VCaP (cell line): Measurements from ENCODE around the gene PKP4.

Experiments used
- H3K27ac ChIP-seq: fragments of 450-650 bp; 2 replicates; pipeline ENCODE4 v1.5.1; 2017
- TF ChIP-seq, protein P1 (sequence below): fragments of 450-650 bp; conservative IDR thresholded peaks from 2 replicates; pipeline ENCODE4 v1.5.1; 2017; ENCODE audit warnings: mild to moderate bottlenecking, moderate library complexity

Gene PKP4

DNA sequence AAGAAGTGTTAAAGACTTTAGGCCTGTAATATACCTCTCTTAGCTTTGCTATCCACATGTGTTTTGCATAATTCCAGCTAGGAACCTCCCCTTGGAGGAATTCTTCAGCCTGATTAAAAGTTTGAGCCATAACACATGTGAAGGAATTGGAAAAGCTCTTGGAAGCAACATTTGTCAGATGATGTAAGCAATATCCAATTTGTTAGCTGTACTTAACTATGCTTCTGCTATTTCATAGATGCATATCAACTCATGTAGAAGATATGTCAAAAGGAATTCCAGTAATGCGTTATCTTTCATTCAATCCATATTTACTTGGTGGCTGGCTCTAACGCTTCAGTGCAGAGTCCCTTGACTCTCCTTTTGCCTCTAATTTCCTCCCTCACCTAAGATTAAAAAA is 46.2 kb downstream of the PKP4 start:
- no peak overlapping the region for H3K27ac ChIP-seq
- TF ChIP-seq, protein P1, sequence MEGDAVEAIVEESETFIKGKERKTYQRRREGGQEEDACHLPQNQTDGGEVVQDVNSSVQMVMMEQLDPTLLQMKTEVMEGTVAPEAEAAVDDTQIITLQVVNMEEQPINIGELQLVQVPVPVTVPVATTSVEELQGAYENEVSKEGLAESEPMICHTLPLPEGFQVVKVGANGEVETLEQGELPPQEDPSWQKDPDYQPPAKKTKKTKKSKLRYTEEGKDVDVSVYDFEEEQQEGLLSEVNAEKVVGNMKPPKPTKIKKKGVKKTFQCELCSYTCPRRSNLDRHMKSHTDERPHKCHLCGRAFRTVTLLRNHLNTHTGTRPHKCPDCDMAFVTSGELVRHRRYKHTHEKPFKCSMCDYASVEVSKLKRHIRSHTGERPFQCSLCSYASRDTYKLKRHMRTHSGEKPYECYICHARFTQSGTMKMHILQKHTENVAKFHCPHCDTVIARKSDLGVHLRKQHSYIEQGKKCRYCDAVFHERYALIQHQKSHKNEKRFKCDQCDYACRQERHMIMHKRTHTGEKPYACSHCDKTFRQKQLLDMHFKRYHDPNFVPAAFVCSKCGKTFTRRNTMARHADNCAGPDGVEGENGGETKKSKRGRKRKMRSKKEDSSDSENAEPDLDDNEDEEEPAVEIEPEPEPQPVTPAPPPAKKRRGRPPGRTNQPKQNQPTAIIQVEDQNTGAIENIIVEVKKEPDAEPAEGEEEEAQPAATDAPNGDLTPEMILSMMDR, result no peak

DNA sequence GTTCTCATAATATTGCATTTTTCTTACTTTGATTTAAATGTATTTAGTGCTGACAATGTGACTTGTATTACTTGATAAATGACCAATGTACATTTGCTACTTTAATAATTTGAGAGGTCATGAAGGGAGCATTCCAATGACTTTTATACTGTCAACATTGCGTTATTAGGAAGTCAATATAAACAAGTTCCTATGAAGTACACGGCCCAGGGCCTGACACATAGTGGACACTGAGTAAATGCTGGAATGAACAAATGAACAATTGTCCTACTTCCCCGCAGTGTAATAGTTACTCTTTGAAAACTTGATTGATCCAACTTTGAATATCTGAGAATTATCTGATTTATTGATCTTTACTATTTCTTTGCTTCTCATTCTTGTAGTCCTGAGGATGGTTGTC is 47.3 kb downstream of the PKP4 start:
- TF ChIP-seq, protein P1, result no peak
- no peak overlapping the region for H3K27ac ChIP-seq

DNA sequence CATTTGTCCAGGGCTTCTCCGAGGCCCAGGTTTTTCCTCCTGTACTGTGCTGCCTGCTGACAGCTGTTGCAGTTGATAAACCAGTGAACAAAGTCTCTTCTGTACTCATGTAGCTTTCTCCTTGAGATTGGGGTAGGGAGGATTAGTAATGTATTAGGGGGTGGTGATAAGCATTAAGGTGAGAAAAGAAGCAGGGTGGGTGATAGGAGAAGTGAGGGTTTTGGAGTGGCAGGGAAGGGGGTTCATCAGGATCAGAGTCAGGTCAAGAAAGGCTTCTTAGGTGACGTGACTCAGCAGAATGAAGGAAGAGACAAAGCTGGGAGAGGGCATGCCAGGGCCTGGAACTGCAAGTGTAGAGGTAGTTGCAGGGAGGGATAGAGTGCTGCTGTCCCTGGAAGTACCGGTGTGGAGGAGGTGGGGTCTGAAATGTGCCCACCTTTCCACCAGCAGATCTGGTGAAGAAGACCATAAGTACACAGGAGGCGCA is 48.7 kb downstream of the PKP4 start:
- H3K27ac ChIP-seq, result no peak overlapping the region
- TF ChIP-seq, protein P1, result no peak

DNA sequence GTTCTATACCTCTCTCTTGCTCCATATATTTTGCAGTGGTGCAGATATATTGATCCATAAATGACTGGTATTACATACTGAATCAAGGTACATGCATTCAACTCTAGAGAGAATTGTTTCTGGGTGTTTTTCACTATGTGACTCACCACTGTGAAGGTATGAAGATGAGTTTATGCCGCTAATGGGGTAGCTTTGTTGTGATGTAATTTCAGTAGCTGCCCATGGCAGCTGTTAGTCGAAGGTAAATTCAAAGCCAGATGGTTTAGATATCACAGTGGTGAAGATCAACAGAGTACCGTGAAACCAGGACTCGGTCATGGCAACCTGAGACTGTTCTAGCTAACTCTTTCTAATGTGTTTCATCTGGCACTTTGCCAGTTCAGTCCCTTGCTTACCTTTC is 50.4 kb downstream of the PKP4 start:
- H3K27ac ChIP-seq, result no peak overlapping the region
- TF ChIP-seq, protein P1, result no peak

DNA sequence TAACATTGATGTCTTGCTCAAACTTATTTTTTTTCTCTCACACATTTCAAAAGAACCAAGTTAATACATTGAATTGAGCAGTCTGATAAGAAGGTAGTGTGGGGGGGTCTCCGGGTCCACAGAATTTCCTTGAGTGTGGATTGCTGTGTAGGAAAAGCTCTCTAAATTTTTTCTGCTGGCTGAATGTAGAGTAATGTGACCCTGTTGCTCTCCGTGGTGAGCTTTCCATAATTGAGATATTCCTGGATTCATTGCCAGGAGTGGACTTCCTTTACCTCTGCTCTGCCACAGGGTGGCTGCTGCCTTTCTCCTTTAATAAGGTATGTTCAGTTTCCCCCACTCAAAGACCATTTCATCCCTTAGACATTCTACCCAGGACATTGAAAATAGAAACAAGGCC is 50.9 kb downstream of the PKP4 start:
- TF ChIP-seq, protein P1, result no peak

DNA sequence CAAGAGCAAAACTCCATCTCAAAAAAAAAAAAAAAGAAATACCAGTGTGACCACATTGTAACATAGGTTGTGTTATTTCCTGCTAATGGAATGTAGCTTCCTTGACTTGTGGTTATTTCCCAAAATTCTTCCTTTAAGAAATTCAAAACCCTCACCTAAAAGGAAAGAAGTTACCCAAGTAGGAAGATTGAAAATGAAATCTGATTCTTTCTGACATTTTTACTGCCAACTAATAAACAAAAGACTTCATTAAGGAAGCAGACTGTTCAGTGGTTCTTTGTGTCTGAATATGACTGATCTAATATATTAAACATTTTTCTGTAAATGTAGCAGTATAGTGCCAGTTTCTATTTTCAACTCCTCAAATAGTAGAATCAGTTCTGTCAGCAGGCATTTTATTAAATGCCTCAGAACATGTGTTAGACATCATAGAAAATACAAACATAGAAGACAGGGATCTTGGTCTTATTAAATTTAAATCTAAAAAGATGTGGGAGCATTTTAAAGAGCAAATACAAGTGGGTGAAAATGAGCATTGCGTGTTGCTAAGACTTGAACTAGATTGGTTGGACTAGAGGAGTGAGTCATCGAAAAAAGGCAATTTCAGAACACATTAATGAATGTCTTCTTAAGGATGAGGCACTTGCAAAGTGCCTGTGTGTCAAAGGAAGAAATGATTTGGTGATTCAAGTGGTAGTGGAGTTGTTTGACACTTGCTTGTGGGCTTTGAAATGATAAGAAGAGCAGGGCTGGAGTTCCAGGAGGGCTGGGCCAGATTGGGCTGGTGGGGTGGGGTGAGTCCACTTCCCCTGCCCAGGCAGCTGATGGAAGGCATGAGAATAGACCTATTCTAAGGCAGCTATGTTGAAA is 53.4 kb downstream of the PKP4 start:
- TF ChIP-seq, protein P1, result no peak
- H3K27ac ChIP-seq, result no peak overlapping the region

More for the DNA sequence above, 50.9 kb downstream of the PKP4 start:
- no peak overlapping the region for H3K27ac ChIP-seq

DNA sequence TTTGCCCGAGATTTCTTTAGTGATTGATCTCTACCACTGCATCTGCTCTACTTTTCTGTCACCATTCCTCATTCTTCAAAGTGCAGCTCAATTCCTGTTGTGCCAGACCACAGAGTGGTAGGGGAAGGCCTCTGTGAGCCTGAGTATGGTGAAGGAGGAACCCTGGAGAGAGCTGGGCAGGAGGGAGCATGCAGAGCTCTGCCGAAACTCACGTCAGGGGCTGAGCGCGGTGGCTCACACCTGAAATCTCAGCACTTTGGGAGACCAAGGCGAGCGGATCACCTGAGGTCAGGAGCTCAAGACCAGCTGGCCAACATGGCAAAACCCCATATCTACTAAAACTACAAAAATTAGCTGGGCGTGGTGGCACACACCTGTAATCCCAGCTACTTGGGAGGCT is 54.1 kb downstream of the PKP4 start:
- TF ChIP-seq, protein P1, result no peak
- no peak overlapping the region for H3K27ac ChIP-seq
